Activated naive CD4-positive, alpha-beta T cell treated with anti-CD3 and anti-CD28 coated beads, Interleukin-2, amount 50 U/mL, for 16 hours (primary cell): ENCODE results near the gene IFNA10.
A peak's percentile ranks its signal among the peaks of the same experiment; 100 is the strongest.
"Not testable (repeated sequence)": the region's sequence is repeated elsewhere in the genome, so short reads cannot be mapped to it uniquely, and the experiment has no call there.

ENCODE experiments used
- DNase-seq: peaks from one replicate; pipeline ENCODE4 v3.0.0-alpha.2; 2020

Gene IFNA10

GRCh38 chr9:21207043-21207442, at the start of gene IFNA10:
IFNA10 (minus strand) TSS chr9:21207143; CDS start chr9:21207097, 46 bp downstream.
- DNase-seq = not testable (repeated sequence)

DNA sequence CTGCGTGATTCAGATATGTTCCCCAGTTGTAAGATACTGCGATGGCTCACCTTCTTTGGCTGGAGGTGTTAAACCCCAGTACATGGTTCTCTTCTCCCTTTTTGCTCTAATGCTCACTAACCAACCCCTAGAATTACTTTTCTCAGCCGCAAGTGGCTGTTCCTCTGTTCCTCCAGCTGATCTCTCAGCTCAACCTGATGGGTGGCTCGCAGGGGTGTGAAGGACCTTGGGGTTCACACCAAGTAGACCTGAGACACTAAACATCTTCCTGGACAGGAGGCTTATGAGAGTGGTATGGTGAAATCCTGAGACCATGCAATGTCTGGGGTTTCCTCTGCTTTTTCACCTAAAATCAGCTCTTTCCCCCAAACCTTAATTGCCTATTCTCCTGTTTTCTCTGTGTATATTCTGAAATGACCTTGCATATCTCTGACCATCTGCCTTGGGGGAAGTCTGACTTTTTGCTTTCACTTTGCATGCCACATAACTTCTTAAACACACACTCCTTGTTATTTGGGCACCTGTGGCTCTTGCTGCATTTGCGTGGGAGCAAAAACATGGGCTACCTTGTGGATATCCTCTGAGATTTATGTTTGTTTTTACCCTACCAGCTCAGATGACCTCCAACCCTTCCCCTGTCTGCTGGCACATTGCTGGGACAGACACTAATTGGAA, 48.7 kb upstream of the IFNA10 start:
- DNase-seq = no peak

DNA sequence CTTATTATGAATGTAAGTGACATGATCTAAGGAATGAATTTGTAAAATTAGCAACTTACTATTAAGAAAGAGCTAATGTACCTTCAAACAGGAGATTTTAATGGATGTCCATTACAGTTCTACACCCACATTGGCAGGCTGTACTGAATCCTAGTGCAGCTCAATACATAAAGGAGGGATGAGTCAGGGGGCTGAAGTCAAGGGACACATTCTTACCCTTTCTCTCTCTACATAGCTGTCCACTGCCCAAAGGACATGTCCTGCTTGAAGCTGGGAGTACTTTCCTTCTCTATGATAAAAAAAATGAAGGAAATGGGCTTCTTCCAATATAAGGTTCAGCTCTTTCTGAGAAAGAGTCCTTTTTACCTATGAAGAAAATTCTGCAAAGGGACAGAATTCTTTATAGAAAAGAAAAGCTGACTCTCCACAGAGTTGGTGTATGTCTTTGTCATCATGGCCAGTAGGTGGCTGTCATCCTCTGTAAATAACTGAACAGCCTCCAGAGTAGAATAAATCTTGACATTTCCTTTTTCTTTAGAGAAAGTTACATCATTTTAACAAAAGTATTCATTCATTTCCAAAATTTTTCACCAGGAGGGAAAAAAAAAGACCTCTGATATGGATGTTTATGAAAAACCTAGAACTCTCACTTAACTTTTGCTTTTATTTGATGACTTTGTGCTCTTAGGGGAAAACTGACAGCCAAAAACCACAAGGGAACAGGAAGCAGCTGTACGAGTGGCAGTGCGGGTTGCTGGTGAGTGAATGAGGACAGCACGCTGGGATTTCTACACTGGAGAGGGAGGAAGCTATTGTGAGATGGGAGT, 46.0 kb upstream of the IFNA10 start:
- no peak for DNase-seq

- DNase-seq = no peak
Observed at GRCh38 chr9:21251638-21252037, 44.7 kb upstream of the IFNA10 start.

GRCh38 chr9:21251190-21251589, 44.2 kb upstream of the IFNA10 start:
- no peak for DNase-seq

DNA sequence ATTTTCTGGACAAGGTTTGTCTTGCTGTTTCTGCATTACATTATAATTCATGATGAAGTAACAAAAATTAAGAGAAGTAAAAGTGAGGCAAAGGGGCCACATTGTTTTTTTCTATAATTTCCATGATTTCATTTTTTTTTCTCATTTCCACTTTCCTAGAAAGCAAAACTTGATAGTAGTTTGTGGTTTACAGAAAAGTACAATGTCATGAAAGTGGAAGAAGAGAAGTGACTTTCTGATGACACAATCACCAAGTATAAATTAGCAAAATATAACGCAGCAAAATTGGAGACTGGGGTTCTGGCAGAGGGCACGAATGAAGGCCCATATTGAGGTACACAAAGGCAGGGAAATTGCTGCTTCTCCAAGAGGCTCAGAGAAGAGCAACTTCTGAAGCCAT, 37.9 kb upstream of the IFNA10 start:
- DNase-seq = no peak

- DNase-seq = no peak
Observed at GRCh38 chr9:21239911-21240310, 33.0 kb upstream of the IFNA10 start, which contains the start of gene IFNA14. IFNA14 (minus strand) TSS chr9:21240005; CDS start chr9:21239935, 70 bp downstream.

DNA sequence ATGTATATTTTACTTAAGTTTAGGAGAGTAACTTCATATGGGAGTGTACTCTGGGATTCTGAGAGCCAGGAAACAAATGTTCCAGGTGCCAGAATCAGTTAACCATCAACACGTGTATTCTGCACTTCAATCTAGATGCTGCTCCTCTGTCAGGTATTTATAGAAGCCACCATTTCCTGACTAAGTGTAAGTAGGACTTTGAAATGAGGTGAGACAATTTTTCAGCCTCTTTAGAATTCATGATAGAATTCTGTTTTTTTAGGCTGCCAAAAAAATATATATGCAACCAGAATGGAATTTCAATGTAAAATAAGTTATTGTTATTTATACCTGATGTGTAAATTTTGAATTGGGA, 29.4 kb upstream of the IFNA10 start:
- DNase-seq = not testable (repeated sequence)

- not testable (repeated sequence) for DNase-seq
Observed at GRCh38 chr9:21235468-21236359, 28.8 kb upstream of the IFNA10 start.

- no peak for DNase-seq
Observed at GRCh38 chr9:21234153-21234687, 27.3 kb upstream of the IFNA10 start.

DNA sequence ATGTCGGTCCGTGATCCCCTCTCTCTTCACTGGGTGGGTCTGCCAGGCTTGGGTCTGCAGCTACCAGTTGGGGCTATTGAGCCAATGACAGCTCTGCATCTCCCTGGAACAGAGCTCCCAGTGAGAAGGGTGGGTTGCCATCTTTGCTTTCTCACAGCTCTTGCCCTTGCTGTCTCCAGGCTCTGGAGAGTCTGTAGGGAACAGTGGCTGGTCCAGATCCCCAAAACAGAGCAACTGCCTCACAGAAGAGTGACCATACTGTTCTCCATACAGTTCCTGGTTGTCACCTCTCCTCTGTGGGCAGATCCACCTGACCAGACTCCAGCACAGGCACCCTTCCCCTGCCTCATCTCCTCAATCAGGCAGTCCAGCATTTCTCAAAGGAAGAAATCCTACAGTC, 26.3 kb upstream of the IFNA10 start:
- DNase-seq = no peak

GRCh38 chr9:21228122-21228521, 21.2 kb upstream of the IFNA10 start, which contains the start of gene IFNA17:
IFNA17 (minus strand) TSS chr9:21228222; CDS start chr9:21228173, 49 bp downstream.
- no peak for DNase-seq

DNA sequence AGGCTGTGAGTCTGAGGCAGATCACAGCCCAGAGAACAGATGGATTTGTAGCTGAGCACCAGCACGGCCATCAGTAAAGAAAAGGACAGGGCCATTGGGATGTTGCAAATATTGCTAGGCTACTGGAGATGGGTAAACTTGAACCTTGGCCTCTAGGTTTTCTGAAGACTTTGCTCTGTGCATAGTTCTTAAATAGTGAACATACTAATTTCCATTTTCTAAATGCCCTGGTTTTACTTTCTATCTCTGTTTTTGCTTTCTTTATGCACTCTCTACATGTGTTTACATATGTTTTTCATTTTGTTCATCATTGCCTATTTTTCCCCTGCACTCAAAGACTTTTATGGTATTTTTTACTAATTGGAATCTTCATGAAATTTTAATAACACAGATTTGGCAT, 10.3 kb upstream of the IFNA10 start, which contains the start of gene IFNA16:
TSS of gene IFNA16 (minus strand) at position 101 of the 400 bp plus-strand sequence. CDS start at position 95, 6 bp downstream.
- DNase-seq = not testable (repeated sequence)

DNA sequence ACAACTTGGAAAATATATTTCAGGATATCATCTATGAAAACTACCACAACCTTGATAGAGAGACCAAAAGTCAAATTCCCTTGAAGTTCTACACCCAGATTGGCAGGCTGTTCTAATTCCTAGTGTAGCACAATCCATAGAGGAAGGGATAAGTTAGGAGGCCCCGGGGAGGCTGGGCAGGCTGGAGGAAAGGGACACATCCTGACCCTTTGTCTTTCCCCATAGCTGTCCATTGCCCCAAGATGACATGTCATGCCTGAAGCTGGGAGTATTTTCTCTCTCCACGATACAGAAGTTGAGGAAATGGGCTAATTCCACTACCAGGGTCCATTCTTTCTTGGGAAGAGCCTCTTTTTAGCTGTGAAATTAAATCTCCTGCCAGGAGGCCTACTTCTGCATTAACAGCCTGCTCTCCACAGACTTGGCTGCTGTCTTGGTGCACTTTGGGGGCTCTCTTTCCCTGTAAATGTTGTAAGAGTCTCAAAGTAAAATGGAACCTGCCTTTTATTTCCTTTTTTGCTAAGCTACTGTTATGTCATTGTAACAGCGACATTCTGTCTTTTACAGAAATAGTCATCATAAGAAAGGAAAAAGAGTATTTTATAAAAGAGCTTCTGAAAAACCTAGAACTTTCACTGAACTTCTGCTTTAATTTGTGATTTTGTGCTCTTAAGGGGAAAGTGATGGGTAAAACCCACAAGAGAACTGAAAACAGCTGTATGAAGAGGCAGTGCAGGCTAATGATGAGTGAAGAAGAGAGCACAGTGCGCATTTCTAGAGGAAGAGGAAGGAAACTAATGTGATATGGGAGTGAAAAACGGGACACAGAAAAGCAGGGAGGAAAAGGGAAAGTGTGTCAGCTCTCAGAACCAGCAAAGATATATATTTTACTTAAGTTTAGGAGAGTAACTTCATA, 6.7 kb upstream of the IFNA10 start:
- not testable (repeated sequence) for DNase-seq

DNA sequence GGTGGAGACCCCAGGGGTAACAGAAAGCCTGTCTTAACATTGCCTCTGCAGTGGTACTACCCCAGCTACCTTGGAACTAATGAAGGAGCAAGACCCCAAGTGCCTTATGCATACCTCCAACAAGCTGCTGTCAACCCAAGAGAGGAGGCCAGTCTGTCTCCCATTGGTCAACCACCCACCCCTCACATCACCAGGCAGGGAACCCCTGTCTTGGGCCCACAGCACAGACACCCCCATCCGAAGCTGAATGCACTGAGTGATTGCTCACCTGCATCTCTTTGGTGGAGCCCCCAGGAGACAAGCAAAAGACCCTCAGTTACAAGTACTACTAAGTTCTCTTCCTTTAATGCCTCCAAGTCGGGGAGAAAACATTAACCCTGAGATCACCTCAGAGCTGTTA, 5.2 kb upstream of the IFNA10 start:
- DNase-seq = not testable (repeated sequence)

DNA sequence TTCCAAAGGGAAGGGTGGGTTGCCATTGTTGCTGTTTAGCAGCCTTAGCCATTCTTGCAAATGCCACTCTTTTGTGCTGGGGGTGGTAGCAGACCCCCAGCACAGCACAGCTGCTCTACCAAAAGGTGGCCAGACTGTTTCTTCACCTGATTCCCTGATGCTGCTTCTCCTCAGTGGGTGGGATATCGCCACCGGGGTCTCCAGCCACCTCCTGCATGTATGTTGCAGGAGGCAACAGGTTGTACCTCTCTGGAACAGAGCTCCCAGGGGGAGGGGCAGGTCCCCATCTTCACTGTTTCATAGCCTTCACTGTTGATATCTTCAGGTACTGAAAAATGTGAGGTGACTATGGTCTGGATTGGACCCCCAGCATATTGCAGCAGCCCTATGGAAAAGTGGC, 3.8 kb upstream of the IFNA10 start:
- DNase-seq = not testable (repeated sequence)

GRCh38 chr9:21210311-21210710, 3.4 kb upstream of the IFNA10 start:
- DNase-seq = no peak

- DNase-seq = no peak
Observed at GRCh38 chr9:21205204-21205603, 1.7 kb downstream of the IFNA10 start.

- DNase-seq = not testable (repeated sequence)
Observed at GRCh38 chr9:21202105-21202504, 4.8 kb downstream of the IFNA10 start, which contains the start of gene IFNA7. IFNA7 (minus strand) TSS chr9:21202205; CDS start chr9:21202165, 40 bp downstream.

GRCh38 chr9:21194867-21195776, 11.8 kb downstream of the IFNA10 start:
- peak; percentile 26 for DNase-seq
